Right lobe of liver (tissue), 6 donors: ENCODE data around the gene OSBPL5. TPM values are rescaled to one million over a fixed set of nuclear protein-coding genes. Genes with fewer than 3 reads are reported as not detected.

Source experiments
- ATAC-seq, 4 donors: fragments of 200-7000 bp; cut with Tn5 transposase; one replicate each; pipeline ENCODE4 v1.9.1; 2020; ENCODE audit warnings: mild to moderate bottlenecking in 4 of 4, moderate library complexity in 4 of 4
- DNase-seq, 3 donors: peaks; one replicate each; pipeline ENCODE4 v3.0.0-alpha.2; 2020
- H3K27ac ChIP-seq, 3 donors: fragments of 200-600 bp; one replicate each; pipeline ENCODE4 v1.8.0; 2022
- H3K27me3 ChIP-seq, 2 donors: fragments of 200-600 bp; one replicate each; pipeline ENCODE4 v1.8.0; 2022
- H3K36me3 ChIP-seq, 4 donors: fragments of 200-600 bp; sonication (generic) in 1 of 4; one replicate each; pipeline versions ENCODE4 v1.5.1 to v1.8.0; 2017 to 2022; ENCODE audit warnings: control low read depth in 1 of 4
- H3K4me1 ChIP-seq, 4 donors: fragments of 200-600 bp; sonication (generic) in 1 of 4; one replicate each; pipeline versions ENCODE4 v1.5.1 to v1.8.0; 2017 to 2022; ENCODE audit warnings: control low read depth in 1 of 4
- H3K4me3 ChIP-seq, 3 donors: fragments of 200-600 bp; one replicate each; pipeline ENCODE4 v1.8.0; 2022
- H3K9me3 ChIP-seq, 4 donors: fragments of 200-600 bp; sonication (generic) in 1 of 4; one replicate each; pipeline versions ENCODE4 v1.5.1 to v1.8.0; 2017 to 2022; ENCODE audit warnings: control low read depth in 1 of 4
- POLR2A ChIP-seq: fragments of 450-650 bp; IDR thresholded peaks from one replicate; pipeline ENCODE4 v1.6.1; 2017; ENCODE audit warnings: antibody characterized with exemption, mild to moderate bottlenecking
- WGBS: methylation state at CpG from one replicate; pipeline ENCODE4 v1.1.6; 2018; ENCODE audit warnings: low coverage, low lambda C conversion rate; ENCODE audit not compliant: insufficient coverage; ENCODE audit errors: missing lambda C conversion rate; 5-methylcytosine and 5-hydroxymethylcytosine counted together
- intact Hi-C, 2 donors: fragments of 100-400 bp; cut with DNase I; formaldehyde crosslinking; loops; one replicate each; pipeline versions ENCODE4 v1.11.2 to v1.14.1; 2022
- total RNA-seq, 6 experiments: library from RNA; depleted of rRNA in 2 of 6; stranded (reverse); fragments of >200 nt in 2 of 6; fragmentation: NEBNext Ultra II Directional in 3 of 6; extraction: Animal tissue kit (Norgen Biotek cat#: 25700) in 3 of 6; gene quantifications; one replicate each; pipeline versions ENCODE4 v1.1.0 to v1.2.4, GENCODE V29; 2016 to 2023
- TF ChIP-seq, protein P1 (sequence below), 4 donors: fragments of 200-600 bp in 3 of 4; fragments of 450-650 bp in 1 of 4; IDR thresholded peaks; one replicate each; pipeline versions ENCODE4 v1.5.1 to v1.8.0; 2016 to 2022; ENCODE audit warnings: antibody characterized with exemption in 4 of 4, mild to moderate bottlenecking in 2 of 4
- donor health status: DM: no; HTN: yes; CAD: no.
- donor health status: DM: no; HTN: no; CAD: no.
- donor health status: DM: no; HTN: no; CAD: no.
- donor health status: DM: no; HTN: yes; CAD: no.
- donor health status: DM: no; HTN: yes; CAD: no.

OSBPL5 gene
- total RNA-seq, 6 experiments from 2014 or later, result 2.2 to 6.3 (median 3.4) TPM

DNA sequence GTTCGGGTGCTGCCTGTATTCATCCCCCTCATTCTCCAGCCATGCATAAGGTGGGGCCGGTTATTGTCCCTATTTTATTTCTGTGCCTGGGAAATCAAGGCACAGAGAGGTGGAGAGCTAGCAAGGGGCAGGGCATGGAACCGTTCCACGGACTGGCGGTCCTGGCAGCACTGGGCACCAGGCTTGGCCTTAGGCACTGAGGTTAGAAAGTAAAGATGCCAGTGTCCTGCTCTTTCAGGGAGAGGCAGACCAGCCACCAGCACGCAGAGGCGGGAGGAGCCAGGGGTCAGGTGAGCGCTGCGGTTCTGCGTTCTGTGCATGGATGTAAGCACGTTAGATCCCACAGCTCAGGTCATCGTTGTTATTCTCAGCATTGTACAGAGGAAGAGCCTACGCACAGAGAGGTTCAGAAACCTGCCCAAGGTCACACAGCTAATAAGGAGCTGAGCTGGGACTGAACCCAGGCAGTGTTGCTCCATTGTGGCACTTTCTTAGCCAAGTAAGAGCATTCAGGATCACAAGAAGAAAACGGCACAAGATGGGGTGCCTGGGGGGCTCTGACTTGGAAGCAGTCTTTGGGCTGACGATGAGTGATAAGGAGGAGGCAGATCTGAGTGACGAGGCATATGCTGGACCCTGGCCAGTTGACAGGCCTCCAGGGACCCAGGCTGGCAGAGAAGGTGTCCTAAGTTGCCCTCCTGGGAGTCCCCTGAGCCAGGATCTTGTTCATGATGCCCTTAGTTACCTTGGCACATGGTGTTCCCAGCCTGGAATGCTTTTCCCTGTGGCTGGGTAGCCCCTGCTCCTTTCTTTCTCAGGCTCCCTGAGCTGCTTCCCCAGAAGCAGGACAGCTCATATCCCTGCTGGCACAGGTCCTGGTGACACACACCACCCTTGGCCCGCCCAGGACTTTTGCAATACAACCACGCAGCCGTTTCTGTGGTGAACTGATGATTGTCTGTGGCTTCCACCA lies 41.1 kb downstream of the OSBPL5 start:
- peak; percentile 42 to 88 (median 74) for ATAC-seq
- Histone ChIP-seq H3K27me3 (no peaks in the 10 kb centered on the region), H3K4me3 (no peak overlapping the region), H3K36me3 (no peaks in the 10 kb centered on the region), H3K9me3 (no peaks in the 10 kb centered on the region), H3K27ac (no peak overlapping the region), H3K4me1 (no peaks in the 10 kb centered on the region)
- TF ChIP-seq, protein P1, sequence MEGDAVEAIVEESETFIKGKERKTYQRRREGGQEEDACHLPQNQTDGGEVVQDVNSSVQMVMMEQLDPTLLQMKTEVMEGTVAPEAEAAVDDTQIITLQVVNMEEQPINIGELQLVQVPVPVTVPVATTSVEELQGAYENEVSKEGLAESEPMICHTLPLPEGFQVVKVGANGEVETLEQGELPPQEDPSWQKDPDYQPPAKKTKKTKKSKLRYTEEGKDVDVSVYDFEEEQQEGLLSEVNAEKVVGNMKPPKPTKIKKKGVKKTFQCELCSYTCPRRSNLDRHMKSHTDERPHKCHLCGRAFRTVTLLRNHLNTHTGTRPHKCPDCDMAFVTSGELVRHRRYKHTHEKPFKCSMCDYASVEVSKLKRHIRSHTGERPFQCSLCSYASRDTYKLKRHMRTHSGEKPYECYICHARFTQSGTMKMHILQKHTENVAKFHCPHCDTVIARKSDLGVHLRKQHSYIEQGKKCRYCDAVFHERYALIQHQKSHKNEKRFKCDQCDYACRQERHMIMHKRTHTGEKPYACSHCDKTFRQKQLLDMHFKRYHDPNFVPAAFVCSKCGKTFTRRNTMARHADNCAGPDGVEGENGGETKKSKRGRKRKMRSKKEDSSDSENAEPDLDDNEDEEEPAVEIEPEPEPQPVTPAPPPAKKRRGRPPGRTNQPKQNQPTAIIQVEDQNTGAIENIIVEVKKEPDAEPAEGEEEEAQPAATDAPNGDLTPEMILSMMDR (IDR thresholded peaks at IDR 0.05), result no peak
- TF ChIP-seq POLR2A, result no peak
- intact Hi-C loops, result no loop called here
- 68% methylated on average over 13 of the region's 19 CpGs for WGBS
- peak; percentile 71 to 74 (median 73) for DNase-seq

DNA sequence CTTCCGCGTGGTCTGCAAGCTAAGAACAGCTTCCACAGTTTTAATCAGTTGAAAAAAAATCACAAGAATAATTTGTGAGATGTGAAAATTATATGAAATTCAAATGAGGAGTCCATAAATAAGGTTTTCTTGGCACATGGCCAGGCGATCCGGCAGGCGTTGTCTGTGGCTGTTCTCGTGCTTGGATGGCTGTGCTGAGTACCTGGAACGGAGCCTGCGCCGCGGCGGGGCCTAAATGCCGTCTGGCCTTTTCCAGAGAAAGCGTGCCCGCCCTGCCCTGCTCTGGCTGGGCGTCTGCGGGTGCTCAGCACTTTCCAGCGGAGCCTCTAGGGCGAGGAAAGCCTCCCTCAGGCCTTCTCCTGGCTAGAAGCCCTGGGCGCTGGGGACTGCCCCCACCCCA lies 41.8 kb downstream of the OSBPL5 start:
- DNase-seq, result peak in 2 of 3 donors; percentile 19 to 52
- WGBS, result 47% methylated on average over 6 of the region's 19 CpGs
- Histone ChIP-seq H3K27me3 (no peaks in the 10 kb centered on the region), H3K4me3 (no peak overlapping the region), H3K27ac (no peak overlapping the region), H3K36me3 (no peaks in the 10 kb centered on the region), H3K4me1 (no peaks in the 10 kb centered on the region), H3K9me3 (no peaks in the 10 kb centered on the region)
- no peak for ATAC-seq
- intact Hi-C loops, result no loop called here
- TF ChIP-seq POLR2A, result no peak
- TF ChIP-seq, protein P1 (IDR thresholded peaks at IDR 0.05), result no peak

DNA sequence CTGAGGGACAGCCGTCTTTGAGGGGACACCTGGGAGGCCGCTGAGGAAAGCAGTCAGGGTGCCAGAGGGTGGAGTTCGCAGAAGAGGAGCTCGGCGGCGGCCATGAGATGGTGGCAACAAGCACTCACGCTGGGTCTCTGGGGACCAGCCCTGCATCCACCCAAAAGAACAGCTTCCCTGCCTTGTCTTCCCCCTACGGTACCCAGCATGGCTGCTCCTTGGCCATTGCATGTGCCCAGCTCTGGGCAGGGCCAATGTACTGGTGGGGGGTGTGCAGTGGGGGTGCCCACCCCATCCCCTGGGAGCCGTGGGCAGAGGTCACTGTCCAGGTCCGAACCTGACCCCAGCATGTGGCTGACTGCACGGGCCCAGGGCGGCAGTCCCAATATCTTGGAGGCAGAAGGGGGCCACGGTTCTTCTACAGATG lies 42.3 kb downstream of the OSBPL5 start:
- peak; percentile 12 to 49 (median 39) for DNase-seq
- WGBS, result 84% methylated on average over 7 of the region's 13 CpGs
- Histone ChIP-seq H3K4me3 (no peak overlapping the region), H3K27me3 (no peaks in the 10 kb centered on the region), H3K27ac (no peak overlapping the region), H3K4me1 (no peaks in the 10 kb centered on the region), H3K36me3 (no peaks in the 10 kb centered on the region), H3K9me3 (no peaks in the 10 kb centered on the region)
- TF ChIP-seq POLR2A, result no peak
- TF ChIP-seq, protein P1 (IDR thresholded peaks at IDR 0.05), result no peak
- intact Hi-C loops, result no loop called here
- no peak for ATAC-seq

DNA sequence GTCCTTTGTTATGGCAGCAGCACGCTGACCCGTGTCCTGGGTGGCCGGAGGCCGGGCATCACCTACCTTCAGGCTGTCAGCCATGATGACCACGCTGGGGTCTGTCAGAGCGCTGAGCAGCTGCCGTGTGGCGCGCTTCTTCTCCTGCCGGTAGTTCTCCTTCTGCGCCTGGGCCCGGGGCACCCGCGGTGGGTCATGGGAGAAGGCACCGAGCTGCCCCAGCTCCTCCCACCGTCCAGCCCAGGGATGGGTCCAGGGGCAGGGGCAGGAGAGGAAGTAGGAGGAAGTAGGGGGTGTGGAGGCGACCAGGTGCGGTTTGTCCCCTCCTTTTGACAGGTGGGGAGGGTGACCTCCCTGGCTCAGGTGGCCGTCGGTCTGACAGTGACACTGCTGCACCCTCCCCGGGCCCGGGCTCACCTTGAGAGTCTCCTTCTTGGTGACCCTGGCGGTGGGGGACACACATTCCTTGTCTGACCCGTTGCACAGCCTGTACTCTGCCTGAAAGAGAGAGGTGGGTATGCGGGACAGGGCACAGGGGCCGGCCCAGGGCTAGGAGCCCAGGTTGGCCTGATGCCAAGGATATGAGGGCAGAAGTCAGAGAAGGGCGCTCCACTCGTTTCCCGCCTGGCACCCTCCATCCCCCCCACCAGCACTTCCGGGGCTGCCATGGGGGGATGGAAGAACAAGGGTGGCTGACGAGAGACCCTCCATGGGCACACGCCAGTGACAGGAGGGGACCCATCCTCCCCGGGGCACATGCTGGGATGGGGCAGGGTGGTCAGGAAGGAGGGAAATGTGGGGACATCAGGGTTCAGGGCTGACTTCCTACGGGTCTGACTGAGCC lies 43.0 kb downstream of the OSBPL5 start:
- no peak for ATAC-seq
- Histone ChIP-seq H3K27me3 (no peaks in the 10 kb centered on the region), H3K4me3 (no peak overlapping the region), H3K27ac (no peak overlapping the region), H3K9me3 (no peaks in the 10 kb centered on the region), H3K36me3 (no peaks in the 10 kb centered on the region), H3K4me1 (no peaks in the 10 kb centered on the region)
- 77% methylated on average over 11 of the region's 34 CpGs for WGBS
- peak; percentile 17 to 54 (median 46) for DNase-seq
- no peak for TF ChIP-seq POLR2A
- TF ChIP-seq, protein P1 (IDR thresholded peaks at IDR 0.05), result no peak
- intact Hi-C loops, result no loop called here
